T-helper 1 cell treated with Interleukin-12 subunit alpha and Interleukin-12 subunit beta and Interleukin-4 antibody, amounts not matched to agents 30 ng/mL and 1 ng/mL, for 36 hours (primary cell): Measurements from ENCODE around the gene SAYSD1. TPM values are rescaled to one million over a fixed set of nuclear protein-coding genes. Genes with fewer than 3 reads are reported as not detected.

Source experiments
- intact Hi-C: fragments of 100-400 bp; cut with micrococcal nuclease; formaldehyde crosslinking; loops from one replicate; pipeline ENCODE4 v1.15.1; 2024
- total RNA-seq: library from RNA; stranded (reverse); gene quantifications from 2 replicates; pipeline ENCODE4 v1.2.3, GENCODE V29; 2022

SAYSD1 gene
- total RNA-seq, 1 donor from 2014 or later, result 13.1 TPM

DNA sequence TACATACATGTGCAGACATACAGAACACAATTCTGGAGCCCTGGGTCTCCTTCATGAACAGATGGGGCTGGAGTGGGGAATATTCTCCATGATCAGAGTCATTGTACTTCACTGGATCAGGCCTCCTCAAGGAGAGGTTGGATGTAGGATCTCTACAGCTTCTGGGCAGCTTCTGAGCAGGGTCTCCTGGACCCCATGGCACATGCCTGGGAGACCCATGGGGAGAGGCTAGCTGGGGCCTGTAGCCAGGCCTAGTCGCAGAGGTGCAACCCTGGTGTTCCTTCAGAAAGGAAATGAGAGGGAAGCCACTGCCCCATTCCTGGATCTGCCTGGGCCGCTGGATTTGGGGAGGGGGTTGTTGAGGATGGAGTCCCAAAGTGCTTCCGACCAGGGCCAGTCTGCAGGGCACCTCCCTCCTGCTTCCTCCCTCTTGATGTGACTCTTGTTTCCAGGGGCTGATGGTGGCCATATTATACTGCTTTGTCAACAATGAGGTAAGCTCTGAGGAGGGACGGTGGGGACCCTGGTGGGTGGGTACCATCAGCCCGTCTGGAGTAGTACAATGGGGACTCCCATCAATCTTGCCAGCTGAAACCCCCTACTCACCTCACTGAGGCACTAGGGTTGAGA lies 34.6 kb downstream of the SAYSD1 start:
- intact Hi-C loops, result no loop called here

- intact Hi-C loops, result no loop called here
Measured at GRCh38 chr6:39079197-39080125, 35.5 kb downstream of the SAYSD1 start.

GRCh38 chr6:39078695-39079094 lies 36.3 kb downstream of the SAYSD1 start:
- intact Hi-C loops, result no loop called here

GRCh38 chr6:39077882-39078594 lies 36.9 kb downstream of the SAYSD1 start:
- intact Hi-C loops, result no loop called here

DNA sequence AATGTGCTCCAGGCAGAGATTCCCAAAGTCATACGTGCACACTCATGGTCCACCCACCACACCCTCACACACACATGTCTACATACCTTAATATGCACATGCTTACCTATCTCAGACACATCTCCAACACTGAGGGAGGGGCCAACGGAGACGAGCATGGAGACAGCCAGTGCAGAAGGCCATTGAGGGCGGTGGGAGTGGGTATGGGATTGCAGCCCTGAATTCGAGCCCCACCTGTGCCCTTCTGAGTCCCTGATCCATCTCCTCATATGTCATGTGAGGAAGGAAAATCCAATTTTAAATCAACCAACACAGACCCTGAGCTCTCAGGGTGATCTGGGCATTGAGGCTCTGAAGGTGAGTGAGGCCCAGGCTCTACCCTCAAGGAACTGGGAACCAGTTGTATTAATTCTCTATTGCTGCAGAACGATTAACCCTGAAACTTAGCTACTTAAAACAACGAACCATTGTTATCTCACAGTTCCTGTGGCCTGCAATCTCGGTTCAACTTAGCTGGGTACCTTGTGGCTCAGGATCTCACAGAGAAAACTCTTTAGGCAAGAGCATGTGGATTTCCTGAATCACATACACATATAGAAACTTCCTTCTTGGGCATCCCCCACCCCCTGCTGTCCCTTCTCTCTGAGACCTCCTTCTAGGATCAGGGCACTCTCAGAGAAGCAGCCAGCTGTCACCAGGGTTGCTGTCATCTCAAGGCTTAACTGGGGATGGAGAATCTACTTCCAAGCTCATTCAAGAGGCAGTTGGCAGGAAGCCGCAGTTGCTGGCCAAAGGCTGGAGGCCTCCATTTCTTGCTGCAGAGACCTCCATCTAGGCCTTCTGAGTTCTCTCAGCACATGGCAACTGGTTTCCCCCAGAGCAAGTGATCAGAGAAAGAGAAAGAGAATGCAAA lies 38.1 kb downstream of the SAYSD1 start:
- intact Hi-C loops, result no loop called here

GRCh38 chr6:39075807-39076622 lies 39.0 kb downstream of the SAYSD1 start:
- intact Hi-C loops, result no loop called here

DNA sequence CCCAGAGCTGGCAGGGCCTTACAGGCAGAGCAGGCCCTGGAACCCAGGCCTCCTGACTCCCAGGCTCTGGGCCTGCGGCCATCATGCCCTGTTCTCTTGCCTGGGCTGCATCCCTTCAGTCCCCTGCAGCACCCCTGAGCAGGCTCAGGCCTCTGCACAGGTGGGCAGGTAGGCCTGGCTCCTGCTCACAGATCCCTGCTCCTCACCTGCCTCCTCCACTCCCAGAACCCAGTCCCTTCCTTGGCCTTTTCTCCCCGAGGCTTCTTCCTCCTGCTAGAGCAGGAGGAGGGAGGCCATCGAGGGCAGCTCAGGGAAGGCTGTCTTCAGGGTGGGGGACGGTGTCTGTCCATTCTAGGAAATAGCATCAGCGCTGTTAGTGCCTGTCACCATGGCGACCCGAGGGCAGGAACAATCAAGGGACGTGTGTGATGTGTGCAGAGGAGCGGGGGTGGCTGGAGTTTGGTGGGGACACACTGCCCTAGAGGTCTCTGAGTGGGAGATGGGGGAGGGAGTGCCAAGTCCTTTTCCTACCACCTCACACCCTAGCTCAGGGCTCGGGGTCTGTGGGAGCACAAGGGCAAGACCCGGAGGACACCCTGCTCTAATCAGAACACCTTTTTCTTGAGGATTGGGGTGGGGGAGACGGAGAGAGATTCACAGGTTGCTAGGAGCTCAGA lies 39.8 kb downstream of the SAYSD1 start:
- intact Hi-C loops, result no loop called here

DNA sequence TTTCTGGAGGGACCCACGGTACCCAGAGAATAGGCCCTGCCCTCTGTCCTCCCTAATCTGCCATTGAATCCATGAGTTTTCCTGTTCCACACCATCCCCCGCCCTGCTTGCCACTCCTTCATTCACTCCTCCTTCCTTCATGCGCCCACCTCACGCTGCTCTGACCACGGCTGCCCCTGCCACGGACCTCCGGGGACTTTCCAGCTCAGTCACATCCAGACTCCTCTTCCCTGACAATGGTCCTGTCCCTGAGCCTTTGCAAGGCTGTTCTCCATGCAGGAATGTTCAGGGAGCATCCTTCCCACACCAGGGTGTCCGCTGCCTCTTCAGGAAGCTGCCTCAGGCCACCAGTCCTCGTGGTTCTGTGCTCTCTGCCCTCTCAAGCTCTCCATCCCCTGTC lies 40.5 kb downstream of the SAYSD1 start:
- intact Hi-C loops, result no loop called here

DNA sequence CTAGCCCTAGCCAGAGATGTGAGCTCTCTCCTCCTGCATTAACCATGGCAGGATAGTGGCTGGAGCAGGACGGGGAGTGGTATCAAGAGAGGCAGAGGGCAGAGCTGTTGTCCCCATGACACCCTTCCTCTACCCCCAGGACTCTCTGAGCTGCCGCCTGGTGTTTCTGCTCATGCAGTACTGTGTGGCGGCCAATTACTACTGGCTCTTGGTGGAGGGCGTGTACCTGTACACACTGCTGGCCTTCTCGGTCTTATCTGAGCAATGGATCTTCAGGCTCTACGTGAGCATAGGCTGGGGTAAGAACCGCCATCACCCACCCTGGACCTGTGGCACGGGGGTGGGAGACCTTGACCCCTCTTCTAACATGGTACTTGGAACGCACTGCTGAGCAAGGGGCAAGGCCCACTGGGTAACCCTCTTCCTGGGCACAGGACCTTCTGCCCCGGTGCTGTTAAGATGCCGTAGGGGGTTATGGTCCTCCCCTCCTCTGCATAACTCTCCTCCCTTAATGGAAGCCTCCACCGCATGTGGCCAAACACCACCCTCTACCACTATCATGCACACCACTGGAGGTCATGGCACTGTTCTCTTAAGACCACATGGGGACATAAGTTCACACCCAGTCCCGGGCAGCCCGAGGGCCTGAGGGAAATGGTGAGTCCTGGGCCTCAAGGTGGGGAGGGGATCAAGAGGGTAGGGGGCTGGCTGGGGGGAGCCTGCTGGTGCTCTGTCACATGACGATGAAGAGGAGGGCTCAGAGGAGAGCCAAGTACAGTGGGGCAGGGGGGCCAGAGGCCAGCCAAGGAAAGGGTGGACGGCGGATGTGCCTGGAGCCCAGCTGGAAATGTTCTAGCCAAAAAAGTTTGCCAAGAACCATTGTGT lies 41.3 kb downstream of the SAYSD1 start:
- intact Hi-C loops, result no loop called here

DNA sequence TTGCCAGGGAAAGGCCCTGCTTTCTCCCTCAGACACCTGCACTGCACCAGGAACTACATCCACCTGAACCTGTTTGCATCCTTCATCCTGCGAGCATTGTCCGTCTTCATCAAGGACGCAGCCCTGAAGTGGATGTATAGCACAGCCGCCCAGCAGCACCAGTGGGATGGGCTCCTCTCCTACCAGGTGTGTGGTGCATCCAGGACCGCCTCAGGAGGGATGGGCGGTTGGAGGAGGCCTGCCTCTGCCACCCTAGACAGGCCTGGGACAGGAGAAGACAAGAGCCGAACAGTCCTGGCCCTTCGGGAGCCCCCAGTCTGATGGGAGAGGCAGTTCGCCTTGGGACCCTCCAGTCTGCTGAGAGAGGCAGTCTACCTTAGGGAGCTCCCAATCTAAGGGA lies 42.2 kb downstream of the SAYSD1 start:
- intact Hi-C loops, result no loop called here

DNA sequence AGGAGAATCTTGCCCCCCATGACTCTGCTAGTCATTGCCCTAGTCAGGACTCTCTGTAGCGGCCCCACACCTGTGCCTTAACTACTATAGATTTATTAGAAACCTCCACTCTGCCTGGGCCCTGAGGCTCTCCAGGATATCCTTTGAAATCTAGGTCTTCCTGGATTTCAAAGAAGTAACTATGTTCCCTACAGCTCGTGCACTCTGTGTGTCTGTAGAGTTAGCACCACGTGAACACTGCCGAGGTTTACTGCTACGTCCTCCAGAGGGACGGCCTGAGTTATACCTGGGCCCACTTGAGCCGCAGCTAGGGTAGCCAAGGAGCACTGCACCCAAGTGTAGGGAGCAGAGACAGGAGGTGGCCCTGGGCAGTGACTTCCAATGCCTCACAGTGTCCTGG lies 46.6 kb downstream of the SAYSD1 start:
- intact Hi-C loops, result no loop called here

DNA sequence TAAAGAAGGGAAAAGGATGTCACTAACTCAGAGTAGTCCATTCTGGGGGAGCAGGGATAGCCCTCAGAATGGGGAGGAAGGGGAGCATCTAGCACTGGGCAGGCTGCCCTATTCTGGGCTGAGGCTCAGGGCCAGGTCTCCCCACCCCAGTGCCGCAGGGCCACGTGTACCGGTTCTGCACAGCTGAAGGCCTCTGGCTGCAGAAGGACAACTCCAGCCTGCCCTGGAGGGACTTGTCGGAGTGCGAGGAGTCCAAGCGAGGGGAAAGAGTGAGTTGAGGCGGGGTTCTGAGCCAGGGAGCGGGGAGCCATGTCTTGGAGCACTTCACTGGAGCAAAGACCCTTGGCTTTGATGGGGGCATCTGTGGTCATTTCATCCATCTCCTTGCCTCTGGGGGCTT lies 49.4 kb downstream of the SAYSD1 start:
- intact Hi-C loops, result no loop called here

DNA sequence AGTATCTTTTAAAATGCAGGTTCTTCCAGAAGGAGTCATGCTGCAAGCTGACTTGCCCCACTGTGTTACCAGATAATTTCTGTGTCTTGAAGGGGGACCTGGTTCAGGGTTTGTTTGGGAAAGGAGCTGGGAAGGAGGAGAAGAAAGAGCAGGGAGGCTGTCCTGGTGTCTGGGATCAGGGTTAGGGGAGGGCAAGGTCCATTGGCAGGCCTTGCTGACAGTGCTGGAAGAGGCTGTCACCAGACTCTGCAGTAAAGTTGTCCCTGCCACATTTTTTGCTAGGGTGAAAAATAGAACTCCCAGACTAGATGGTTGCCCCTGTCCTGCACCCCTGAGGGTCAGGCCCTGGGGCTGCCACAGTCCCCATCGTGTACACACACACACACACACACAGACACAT lies 51.5 kb downstream of the SAYSD1 start:
- intact Hi-C loops, result no loop called here

GRCh38 chr6:39062014-39062740 lies 52.8 kb downstream of the SAYSD1 start:
- intact Hi-C loops, result no loop called here

- intact Hi-C loops, result no loop called here
Measured at GRCh38 chr6:39061588-39061987, 53.4 kb downstream of the SAYSD1 start.

GRCh38 chr6:39061182-39061581 lies 53.8 kb downstream of the SAYSD1 start:
- intact Hi-C loops, result no loop called here

GRCh38 chr6:39060467-39061160 lies 54.4 kb downstream of the SAYSD1 start:
- intact Hi-C loops, result no loop called here
